GM21381 (cell line): ENCODE results near the gene RGS3.
A peak's percentile ranks its signal among the peaks of the same experiment; 100 is the strongest.

ENCODE experiments used
- ATAC-seq: cut with Tn5 transposase; IDR thresholded peaks from one replicate; pipeline ENCODE4 v1.9.1; 2021; ENCODE audit warnings: mild to moderate bottlenecking, moderate library complexity; ENCODE audit not compliant: unreplicated experiment

RGS3 gene

GRCh38 chr9:113568571-113569321, 105.2 kb downstream of the RGS3 start:
- no peak for ATAC-seq

GRCh38 chr9:113569472-113570060, 106.0 kb downstream of the RGS3 start:
- no peak for ATAC-seq

GRCh38 chr9:113570106-113570505, 106.6 kb downstream of the RGS3 start:
- ATAC-seq = no peak

- ATAC-seq = no peak
These were observed 107.5 kb downstream of the RGS3 start for GRCh38 chr9:113570749-113571711.

GRCh38 chr9:113572076-113572861, 108.7 kb downstream of the RGS3 start:
- no peak for ATAC-seq

- ATAC-seq = no peak
These were observed 109.8 kb downstream of the RGS3 start for GRCh38 chr9:113573046-113573958.

- no peak for ATAC-seq
These were observed 110.4 kb downstream of the RGS3 start for GRCh38 chr9:113573959-113574352.

- ATAC-seq = no peak
These were observed 111.1 kb downstream of the RGS3 start for GRCh38 chr9:113574441-113575262.

GRCh38 chr9:113577525-113578261, 114.2 kb downstream of the RGS3 start:
- no peak for ATAC-seq

- ATAC-seq = no peak
These were observed 114.8 kb downstream of the RGS3 start for GRCh38 chr9:113578279-113578865.

- ATAC-seq = peak; percentile 57
These were observed 115.4 kb downstream of the RGS3 start for GRCh38 chr9:113578882-113579282.

GRCh38 chr9:113579283-113580040, 115.9 kb downstream of the RGS3 start:
- ATAC-seq = peak; percentile 9

GRCh38 chr9:113580041-113580953, 116.8 kb downstream of the RGS3 start:
- ATAC-seq = no peak

- ATAC-seq = no peak
These were observed 117.4 kb downstream of the RGS3 start for GRCh38 chr9:113580954-113581311.

- ATAC-seq = peak; percentile 77
These were observed 118.6 kb downstream of the RGS3 start for GRCh38 chr9:113581865-113582697.
